GM21737 (cell line): ENCODE measurements around the gene OR2A42.
"Not testable (repeated sequence)": the region's sequence is repeated elsewhere in the genome, so short reads cannot be mapped to it uniquely, and the experiment has no call there.

ENCODE experiments used
- ATAC-seq: cut with Tn5 transposase; IDR thresholded peaks from one replicate; pipeline ENCODE4 v1.9.1; 2021; ENCODE audit warnings: mild to moderate bottlenecking, moderate library complexity; ENCODE audit not compliant: unreplicated experiment

OR2A42 gene

DNA sequence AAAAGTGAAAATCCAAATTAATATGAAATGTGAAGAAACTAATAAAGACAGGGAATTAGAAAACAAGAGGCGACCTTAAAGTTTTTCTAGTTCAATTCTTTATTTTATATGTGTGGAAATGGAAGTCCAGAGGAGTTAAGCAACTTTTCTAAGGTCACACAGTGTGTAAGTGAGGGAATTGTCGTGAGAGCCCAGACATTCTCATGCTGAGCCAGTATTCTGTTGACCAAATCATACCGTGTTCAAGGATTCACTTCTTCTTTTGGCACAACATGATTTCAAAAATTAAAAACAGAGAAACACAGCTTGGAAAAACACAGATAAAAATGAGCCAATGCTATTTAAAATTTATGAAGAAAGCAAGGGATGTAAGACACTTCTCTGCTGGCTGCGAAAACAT lies 12.5 kb downstream of the OR2A42 start:
- not testable (repeated sequence) for ATAC-seq

DNA sequence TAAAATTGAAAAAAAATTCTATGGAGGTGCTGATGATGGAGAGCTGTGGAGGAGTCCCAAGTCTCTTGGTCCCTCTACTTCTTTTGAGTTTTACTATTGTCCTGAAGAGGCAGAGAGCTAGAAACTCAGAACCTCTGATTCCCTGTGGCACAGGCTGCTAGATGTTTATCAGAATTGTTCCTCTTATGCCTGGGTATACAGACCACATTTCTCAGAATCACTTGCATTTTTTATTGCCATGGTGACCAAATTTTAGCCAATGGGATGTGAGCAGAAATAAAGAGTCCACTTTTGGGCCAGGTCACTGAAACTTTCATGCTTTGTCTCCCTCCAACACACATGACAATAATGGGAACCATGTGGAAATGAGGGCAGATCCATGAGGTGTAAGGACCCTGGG lies 15.7 kb downstream of the OR2A42 start:
- ATAC-seq = not testable (repeated sequence)

DNA sequence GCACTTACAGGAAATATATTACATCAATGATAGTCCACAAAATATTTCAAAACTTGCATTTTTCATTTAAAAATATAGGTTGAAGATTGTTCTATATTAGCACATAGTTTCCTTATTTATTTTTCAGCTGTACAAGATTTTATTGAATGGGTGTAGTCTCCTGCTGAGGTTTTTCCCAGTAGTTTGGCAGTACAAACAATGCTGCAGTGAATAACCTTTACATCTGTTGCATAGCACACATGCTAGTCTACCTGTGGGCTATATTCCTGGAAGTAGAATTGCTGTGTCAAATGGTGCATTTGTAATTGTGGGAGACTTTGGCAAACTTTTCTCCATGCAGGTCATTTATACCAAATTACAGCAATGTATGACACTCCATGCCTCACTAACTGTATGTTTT lies 18.9 kb downstream of the OR2A42 start:
- ATAC-seq = not testable (repeated sequence)

DNA sequence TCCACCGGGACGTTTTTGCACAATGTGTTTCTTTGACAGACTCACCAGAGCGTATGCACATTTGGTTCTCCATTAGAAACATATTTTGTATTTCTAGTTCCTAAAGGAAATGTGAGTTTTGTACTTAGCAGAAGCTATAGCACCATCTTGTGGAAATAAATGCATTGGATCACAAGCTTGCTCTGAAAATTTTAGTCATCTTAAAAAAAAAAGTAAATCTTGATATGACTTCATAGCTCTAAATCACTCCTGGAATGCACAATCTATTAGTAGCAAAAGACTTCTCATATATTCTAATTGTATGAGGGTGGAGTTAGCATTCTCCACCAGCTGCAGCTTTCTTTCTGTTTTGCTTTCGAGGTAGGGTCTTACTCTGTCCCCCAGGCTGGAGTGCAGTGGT lies 20.3 kb downstream of the OR2A42 start:
- not testable (repeated sequence) for ATAC-seq

- ATAC-seq = not testable (repeated sequence)
These were observed 20.8 kb downstream of the OR2A42 start for GRCh38 chr7:144218581-144218980.

DNA sequence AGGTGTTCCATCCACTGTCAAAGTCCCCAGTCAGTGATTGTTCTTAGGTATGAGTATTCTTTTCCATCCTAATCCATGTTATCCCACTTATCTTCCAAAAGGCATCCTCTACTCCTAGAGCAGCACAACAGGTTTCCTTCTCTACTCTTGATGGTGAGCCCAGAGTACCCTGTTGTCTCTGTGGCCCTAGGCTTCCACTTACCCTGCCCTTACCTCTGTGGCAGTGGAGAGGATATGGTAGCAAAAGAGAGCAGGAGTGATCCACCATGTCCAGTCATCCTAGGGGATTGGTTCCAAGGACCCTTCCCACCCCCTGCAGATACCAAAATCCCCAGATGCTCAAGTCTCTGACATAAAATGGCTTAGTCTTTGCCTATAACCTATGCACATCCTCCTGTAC lies 22.2 kb downstream of the OR2A42 start:
- ATAC-seq = not testable (repeated sequence)

- not testable (repeated sequence) for ATAC-seq
These were observed 34.1 kb downstream of the OR2A42 start for GRCh38 chr7:144205306-144205705.

DNA sequence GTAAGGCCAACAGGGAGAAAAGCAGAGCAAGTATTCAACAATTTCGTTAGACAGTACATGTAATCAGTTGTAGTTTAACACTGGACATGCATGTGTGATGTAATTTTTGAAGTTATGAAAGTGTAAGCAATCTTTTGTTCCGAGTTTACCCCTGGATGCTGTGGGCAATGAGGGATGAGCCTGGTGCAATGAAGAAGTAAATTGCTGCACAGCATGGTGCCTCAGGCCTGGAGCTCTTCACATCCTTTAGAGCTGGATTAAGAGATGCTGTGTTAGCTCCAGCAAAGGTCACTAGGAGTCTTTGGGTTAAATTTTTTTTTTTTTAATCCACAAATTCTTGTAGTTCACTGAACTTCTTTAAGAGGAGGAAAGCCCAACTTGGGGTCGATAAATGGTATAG lies 36.3 kb downstream of the OR2A42 start:
- ATAC-seq = not testable (repeated sequence)

GRCh38 chr7:144201978-144202377 lies 37.4 kb downstream of the OR2A42 start:
- ATAC-seq = peak; percentile 38

GRCh38 chr7:144198934-144199333 lies 40.5 kb downstream of the OR2A42 start:
- ATAC-seq = not testable (repeated sequence)

GRCh38 chr7:144195212-144195872 lies 44.1 kb downstream of the OR2A42 start, which contains the start of gene ARHGEF35:
Gene ARHGEF35, minus strand, starts transcription at chr7:144195833. Its CDS starts 7,450 bp downstream, at chr7:144188383.
- ATAC-seq = peak; percentile 65

DNA sequence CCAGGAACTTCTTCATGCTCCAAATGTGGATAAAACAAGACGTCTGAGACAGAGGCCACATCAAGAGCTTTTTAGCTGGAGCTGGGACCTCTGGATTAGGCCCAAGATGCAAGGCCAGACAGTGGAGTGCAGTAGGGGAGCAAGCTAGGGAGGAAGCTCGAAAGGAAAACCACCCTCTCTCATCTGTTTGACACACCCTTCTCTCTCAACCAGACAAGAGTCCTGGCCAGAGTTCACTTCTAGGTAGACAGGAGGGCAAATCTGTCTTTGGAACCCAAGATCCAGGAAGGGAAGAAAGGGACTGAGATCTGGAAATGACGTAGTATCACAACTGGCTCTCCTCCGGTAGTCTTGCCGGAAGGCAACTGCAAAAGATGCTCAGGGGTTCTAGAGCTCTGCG lies 45.0 kb downstream of the OR2A42 start:
- ATAC-seq = not testable (repeated sequence)

DNA sequence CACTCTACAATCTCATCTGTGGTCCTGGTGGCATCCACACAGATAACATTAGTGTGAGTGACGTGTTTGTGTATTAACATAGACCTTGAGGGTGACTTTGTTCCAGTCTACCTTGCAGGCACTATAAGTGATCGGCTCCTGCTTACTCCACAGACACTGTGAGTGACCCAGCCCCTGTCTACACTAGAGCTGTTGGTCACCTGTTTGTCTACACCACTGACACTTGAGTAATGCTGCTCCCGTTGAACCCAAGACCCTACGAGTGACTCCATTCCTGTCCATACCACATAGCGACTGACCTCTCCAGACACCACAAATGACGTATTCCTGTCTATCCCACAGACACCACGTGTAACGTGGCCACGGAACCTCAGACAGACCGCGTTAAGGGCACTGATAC lies 45.6 kb downstream of the OR2A42 start:
- ATAC-seq = not testable (repeated sequence)

GRCh38 chr7:144188578-144189171 lies 50.7 kb downstream of the OR2A42 start:
- not testable (repeated sequence) for ATAC-seq

DNA sequence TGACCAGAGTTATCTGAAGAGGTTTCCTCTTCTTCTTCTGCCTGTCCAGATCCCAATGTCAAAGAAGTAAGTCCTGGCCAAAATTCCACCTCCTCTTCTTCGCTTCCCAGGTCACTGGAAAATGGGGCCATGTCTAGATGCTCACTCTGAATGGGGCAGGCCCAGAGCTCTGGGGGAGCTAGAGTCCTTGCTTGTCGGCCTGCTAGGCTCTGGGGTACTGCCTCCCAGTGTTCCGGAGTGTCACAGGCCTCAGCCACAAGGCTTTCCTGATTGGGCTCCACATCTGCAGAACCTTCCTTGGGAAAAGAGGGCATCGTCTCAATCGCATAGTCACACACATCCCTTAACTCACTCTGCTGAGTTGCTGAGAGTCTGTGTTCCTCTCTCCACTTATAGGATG lies 51.6 kb downstream of the OR2A42 start:
- not testable (repeated sequence) for ATAC-seq

DNA sequence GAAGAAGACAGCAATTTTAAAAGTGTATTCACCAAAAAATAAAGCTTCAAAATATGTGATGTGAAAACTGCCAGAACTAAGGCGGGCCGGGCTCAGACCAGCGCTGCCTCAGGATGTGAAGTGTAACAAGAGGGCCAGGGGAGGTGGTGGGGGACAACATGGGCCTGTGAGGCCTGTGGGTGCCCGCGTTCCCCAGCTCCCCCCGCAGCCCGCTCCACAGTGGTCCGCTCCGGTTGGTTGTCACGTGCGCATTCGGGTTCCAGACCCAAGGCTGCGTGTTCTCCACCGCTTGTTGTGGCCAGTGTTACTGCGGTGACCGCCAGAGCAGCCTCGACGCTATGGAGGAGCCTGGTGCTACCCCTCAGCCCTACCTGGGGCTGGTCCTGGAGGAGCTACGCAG lies 56.2 kb downstream of the OR2A42 start, which contains the start of gene CTAGE4:
Gene CTAGE4, plus strand, starts transcription at position 301 of the 400 bp plus-strand sequence. Its CDS starts 38 bp downstream, at position 339.
- not testable (repeated sequence) for ATAC-seq

DNA sequence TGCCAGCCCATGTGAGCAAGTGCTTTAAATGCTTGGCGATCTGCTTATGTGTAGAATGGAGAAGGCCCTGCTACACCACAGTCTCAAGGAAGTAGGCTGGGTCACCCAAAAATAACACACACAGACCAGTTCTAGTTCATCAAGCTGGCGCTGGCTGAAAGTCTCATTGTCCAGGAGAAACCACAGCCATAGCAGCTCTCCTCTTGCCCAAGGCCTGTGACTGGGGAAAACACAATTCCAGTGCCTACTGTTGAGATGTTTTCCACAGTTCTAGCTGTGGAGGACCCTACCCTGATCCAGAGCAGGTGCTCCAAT lies 60.3 kb downstream of the OR2A42 start:
- peak; percentile 28 for ATAC-seq

DNA sequence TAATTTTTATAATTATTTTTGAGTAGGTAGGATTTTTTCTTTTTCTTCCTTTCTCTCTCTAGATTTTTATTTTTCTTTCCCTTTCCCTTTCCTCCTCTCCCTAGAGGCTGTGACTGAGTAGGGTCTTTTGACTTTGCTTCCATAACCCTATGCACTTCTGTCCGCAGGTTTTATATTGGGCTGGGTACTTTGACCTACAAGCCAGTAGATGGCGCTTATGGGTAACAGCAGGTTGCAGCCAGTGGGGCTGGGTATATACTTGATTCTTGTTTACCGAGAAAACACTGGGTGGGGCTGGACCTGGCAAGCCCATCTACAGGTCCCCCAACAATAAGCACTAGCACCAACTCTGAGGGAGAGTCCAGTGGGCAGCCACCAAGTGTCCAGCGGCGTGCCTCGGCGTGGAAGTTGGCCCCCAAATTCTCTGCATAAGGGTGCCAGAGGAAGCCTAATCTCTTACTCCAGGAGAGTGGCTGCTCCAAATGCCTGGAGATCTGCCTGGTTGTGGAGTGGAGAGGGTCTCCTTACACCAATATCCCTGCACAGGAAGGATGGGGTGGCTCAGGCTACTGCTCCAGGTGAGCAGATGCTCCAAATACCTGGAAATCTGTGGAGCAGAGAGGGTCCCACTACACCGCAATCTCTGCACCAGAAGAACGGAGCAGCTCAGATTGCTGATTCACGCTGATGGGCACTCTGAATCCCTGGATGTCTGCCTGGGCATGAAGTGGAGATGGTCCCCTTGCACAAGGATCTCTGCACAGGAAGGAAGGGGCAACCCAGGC lies 60.8 kb downstream of the OR2A42 start:
- peak; percentile 92 for ATAC-seq
